ELF-1 (cell line): ENCODE data around the gene NSFL1C.
A peak's percentile ranks its signal among the peaks of the same experiment; 100 is the strongest.

ENCODE experiments used
- DNase-seq: peaks from one replicate; pipeline ENCODE4 v3.0.0-alpha.2; 2016; ENCODE audit warnings: low read depth, low spot score

The NSFL1C gene

GRCh38 chr20:1484438-1485116 is 17.9 kb upstream of the NSFL1C start:
- DNase-seq = no peak

GRCh38 chr20:1479831-1480595 is 13.4 kb upstream of the NSFL1C start:
- no peak for DNase-seq

GRCh38 chr20:1478566-1478965 is 11.9 kb upstream of the NSFL1C start:
- no peak for DNase-seq

- DNase-seq = no peak
Observed at GRCh38 chr20:1477896-1478490, 11.3 kb upstream of the NSFL1C start.

- peak; percentile 22 for DNase-seq
Observed at GRCh38 chr20:1474817-1475603, 8.4 kb upstream of the NSFL1C start.

- no peak for DNase-seq
Observed at GRCh38 chr20:1474325-1474724, 7.7 kb upstream of the NSFL1C start.

GRCh38 chr20:1473246-1474220 is 6.9 kb upstream of the NSFL1C start:
- no peak for DNase-seq

- no peak for DNase-seq
Observed at GRCh38 chr20:1472556-1473245, 6.1 kb upstream of the NSFL1C start.

GRCh38 chr20:1471242-1471641 is 4.6 kb upstream of the NSFL1C start:
- DNase-seq = no peak

- DNase-seq = peak; percentile 94
Observed at GRCh38 chr20:1469925-1470571, 3.4 kb upstream of the NSFL1C start.

- DNase-seq = no peak
Observed at GRCh38 chr20:1469306-1469905, 2.8 kb upstream of the NSFL1C start.

GRCh38 chr20:1468117-1468624 is 1.5 kb upstream of the NSFL1C start:
- DNase-seq = no peak

GRCh38 chr20:1467355-1468116 is 887 bp upstream of the NSFL1C start:
- peak; percentile 49 for DNase-seq

GRCh38 chr20:1467082-1467354 is 369 bp upstream of the NSFL1C start:
- DNase-seq = no peak

- DNase-seq = no peak
Observed at GRCh38 chr20:1465470-1466210, 1.0 kb downstream of the NSFL1C start.

GRCh38 chr20:1463971-1464570 is 2.6 kb downstream of the NSFL1C start:
- no peak for DNase-seq

GRCh38 chr20:1462834-1463233 is 3.8 kb downstream of the NSFL1C start:
- DNase-seq = no peak
